HFFc6 (cell line): ENCODE results near the gene DNAJC24. TPM values are rescaled to one million over a fixed set of nuclear protein-coding genes. Genes with fewer than 3 reads are reported as not detected.
A peak's percentile ranks its signal among the peaks of the same experiment; 100 is the strongest.

ENCODE experiments used
- DNase-seq: peaks from one replicate; pipeline ENCODE4 v3.0.0-alpha.2; 2018
- H3K27ac Mint-ChIP-seq: 2 replicates; pipeline ENCODE4 v1.8.0; 2020; ENCODE audit warnings: mild to moderate bottlenecking, mixed read lengths
- H3K27me3 Mint-ChIP-seq: 2 replicates; pipeline ENCODE4 v1.8.0; 2021; ENCODE audit warnings: mild to moderate bottlenecking, moderate library complexity, mixed read lengths; ENCODE audit not compliant: insufficient read depth
- H3K36me3 Mint-ChIP-seq: 2 replicates; pipeline ENCODE4 v1.8.0; 2021; ENCODE audit warnings: low read depth, mixed read lengths
- H3K4me1 Mint-ChIP-seq: 2 replicates; pipeline ENCODE4 v1.8.0; 2020; ENCODE audit warnings: low read depth, mixed read lengths
- H3K4me3 Mint-ChIP-seq: 2 replicates; pipeline ENCODE4 v1.8.0; 2020; ENCODE audit warnings: mild to moderate bottlenecking, moderate library complexity, mixed read lengths
- H3K9me3 Mint-ChIP-seq: 2 replicates; pipeline ENCODE4 v1.8.0; 2020; ENCODE audit warnings: mild to moderate bottlenecking, mixed read lengths
- CTCF ChIP-seq: fragments of 200-600 bp; sonication (generic); IDR thresholded peaks from 2 replicates; pipeline ENCODE4 v1.5.0; 2021; ENCODE audit warnings: antibody characterized with exemption, mild to moderate bottlenecking
- total RNA-seq, 6 experiments: library from RNA; stranded (reverse); fragmentation: NEBNext Ultra II Directional; extraction: Animal tissue kit (Norgen Biotek cat#: 25700); gene quantifications; 2 replicates in 1 of 6; 3 replicates in 5 of 6; pipeline ENCODE4 v1.2.3, GENCODE V29; 2021

The DNAJC24 gene
- total RNA-seq, 6 experiments from 2014 or later, result 15.7 to 19.9 (median 17.6) TPM

GRCh38 chr11:31387379-31387778 lies 17.7 kb downstream of the DNAJC24 start:
- H3K27ac Mint-ChIP-seq, result no peak overlapping the region
- H3K27me3 Mint-ChIP-seq, result peaks cover 2% of the 10 kb centered on the region; the same call in 1 of the 2 replicates
- peak; percentile 19 for DNase-seq
- peaks cover 7% of the 10 kb centered on the region; the same call in 1 of the 2 replicates for H3K4me1 Mint-ChIP-seq
- H3K9me3 Mint-ChIP-seq, result no peaks in the 10 kb centered on the region
- TF ChIP-seq CTCF, result no peak
- peaks cover 13% of the 10 kb centered on the region for H3K36me3 Mint-ChIP-seq
- no peak overlapping the region for H3K4me3 Mint-ChIP-seq

GRCh38 chr11:31397239-31397834 lies 27.7 kb downstream of the DNAJC24 start:
- peak; percentile 12 for DNase-seq
- H3K4me1 Mint-ChIP-seq, result no peaks in the 10 kb centered on the region
- TF ChIP-seq CTCF, result peak; percentile 81
- H3K4me3 Mint-ChIP-seq, result no peak overlapping the region
- H3K27me3 Mint-ChIP-seq, result no peaks in the 10 kb centered on the region
- H3K36me3 Mint-ChIP-seq, result peaks cover 10% of the 10 kb centered on the region
- no peaks in the 10 kb centered on the region; the same call in 1 of the 2 replicates for H3K9me3 Mint-ChIP-seq
- H3K27ac Mint-ChIP-seq, result no peak overlapping the region

DNA sequence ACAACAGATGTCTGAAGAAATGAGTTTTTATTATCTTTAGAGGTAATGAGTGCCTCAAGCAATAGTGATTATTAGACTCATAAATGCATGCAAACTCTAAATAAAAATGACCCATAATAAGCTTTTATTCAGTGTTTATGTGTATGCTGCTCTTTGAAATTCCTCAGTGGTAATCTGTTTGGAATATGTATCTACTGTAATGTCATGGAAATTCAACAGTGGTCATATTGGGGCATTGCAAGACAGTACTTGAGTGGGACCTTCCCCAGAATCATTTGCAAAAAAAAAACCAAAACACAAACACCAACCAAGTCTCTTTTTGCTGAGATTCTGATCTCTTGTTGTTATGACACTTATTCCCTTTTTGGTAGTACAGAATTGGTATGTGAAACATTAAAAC lies 35.0 kb downstream of the DNAJC24 start:
- peaks cover 15% of the 10 kb centered on the region for H3K4me1 Mint-ChIP-seq

GRCh38 chr11:31408201-31408600 lies 38.5 kb downstream of the DNAJC24 start:
- Mint-ChIP-seq H3K36me3 (peaks cover 16% of the 10 kb centered on the region), H3K9me3 (peaks cover 5% of the 10 kb centered on the region), H3K27me3 (no peaks in the 10 kb centered on the region), H3K27ac (no peak overlapping the region), H3K4me3 (no peak overlapping the region), H3K4me1 (peaks cover 25% of the 10 kb centered on the region)
- TF ChIP-seq CTCF, result no peak
- no peak for DNase-seq

More for the DNA sequence above, 35.0 kb downstream of the DNAJC24 start:
- DNase-seq, result no peak
- no peaks in the 10 kb centered on the region; the same call in 1 of the 2 replicates for H3K9me3 Mint-ChIP-seq
- no peaks in the 10 kb centered on the region for H3K27me3 Mint-ChIP-seq
- no peak for TF ChIP-seq CTCF
- H3K27ac Mint-ChIP-seq, result no peak overlapping the region
- H3K4me3 Mint-ChIP-seq, result no peak overlapping the region
- H3K36me3 Mint-ChIP-seq, result peaks cover 10% of the 10 kb centered on the region

DNA sequence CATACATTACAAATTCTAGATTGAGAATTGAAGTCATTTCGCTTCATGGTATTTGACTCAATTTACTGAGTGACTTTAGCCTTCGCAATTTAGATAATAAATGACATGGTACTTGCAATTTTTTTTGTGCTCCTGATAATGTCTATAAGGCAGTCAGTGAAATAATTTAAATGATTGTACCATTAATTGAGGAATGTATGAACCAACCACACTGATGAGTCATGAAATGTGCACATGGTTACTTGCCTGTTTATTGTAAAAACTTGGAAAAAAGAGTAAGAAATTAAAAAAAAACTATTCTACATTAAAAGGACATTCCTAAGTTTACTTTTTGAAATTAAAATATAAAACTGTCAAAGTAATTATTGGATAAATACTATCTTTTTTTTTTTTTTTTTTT lies 43.3 kb downstream of the DNAJC24 start:
- Mint-ChIP-seq H3K27ac (no peak overlapping the region), H3K36me3 (peaks cover 26% of the 10 kb centered on the region), H3K4me1 (peaks cover 21% of the 10 kb centered on the region), H3K27me3 (no peaks in the 10 kb centered on the region), H3K9me3 (peaks cover 5% of the 10 kb centered on the region), H3K4me3 (no peak overlapping the region)
- peak; percentile 50 for DNase-seq
- no peak for TF ChIP-seq CTCF
